Skeletal muscle tissue (tissue), 1 donor: ENCODE results near the gene MRPL45. TPM values are rescaled to one million over a fixed set of nuclear protein-coding genes. Genes with fewer than 3 reads are reported as not detected.

Experiments used
- total RNA-seq: library from RNA; depleted of rRNA; stranded (reverse); fragments of >200 nt; gene quantifications from one replicate; pipeline ENCODE4 v1.2.3, GENCODE V29; 2014

The MRPL45 gene
- total RNA-seq, 1 donor from 2014 or later = 45.4 TPM

Other genes starting within 250 kb of the MRPL45 start
- gene TBC1D3C, start 228.5 kb upstream of the MRPL45 start, total RNA-seq = not detected
- not detected for gene TBC1D3E, start 169.2 kb upstream of the MRPL45 start, total RNA-seq
- not detected for gene TBC1D3, start 104.6 kb upstream of the MRPL45 start, total RNA-seq
- gene GPR179, start 46.8 kb downstream of the MRPL45 start, total RNA-seq = not detected
- 13.0 TPM for gene SOCS7, start 54.7 kb downstream of the MRPL45 start, total RNA-seq
- 25.6 TPM for gene ARHGAP23, start 131.3 kb downstream of the MRPL45 start, total RNA-seq